Skeletal muscle cell (primary cell): Measurements from ENCODE around the gene TMEM143.
"Not testable (repeated sequence)": the region's sequence is repeated elsewhere in the genome, so short reads cannot be mapped to it uniquely, and the experiment has no call there.

ENCODE experiments used
- DNase-seq: peaks from one replicate; pipeline ENCODE4 v3.0.0-alpha.2; 2010; ENCODE audit warnings: low read depth
- H3K4me3 ChIP-seq: 2 replicates; pipeline ENCODE4 v1.5.1; 2011; ENCODE audit warnings: low read depth, mild to moderate bottlenecking, control low read depth, low read length, moderate library complexity

TMEM143 gene

GRCh38 chr19:48303866-48304265, 59.9 kb downstream of the TMEM143 start:
- no peak overlapping the region for H3K4me3 ChIP-seq
- DNase-seq, result no peak

- DNase-seq, result no peak
- H3K4me3 ChIP-seq, result no peak overlapping the region
Measured at GRCh38 chr19:48303367-48303766, 60.4 kb downstream of the TMEM143 start.

GRCh38 chr19:48302600-48302959, 61.2 kb downstream of the TMEM143 start:
- H3K4me3 ChIP-seq, result no peak overlapping the region
- no peak for DNase-seq

- no peak for DNase-seq
- no peak overlapping the region for H3K4me3 ChIP-seq
Measured at GRCh38 chr19:48301886-48302599, 61.7 kb downstream of the TMEM143 start.

- DNase-seq, result no peak
- H3K4me3 ChIP-seq, result no peak overlapping the region
Measured at GRCh38 chr19:48297975-48298374, 65.8 kb downstream of the TMEM143 start.

GRCh38 chr19:48296963-48297734, 66.6 kb downstream of the TMEM143 start:
- DNase-seq, result no peak
- H3K4me3 ChIP-seq, result no peak overlapping the region

- no peak for DNase-seq
Measured at GRCh38 chr19:48295458-48295857, 68.3 kb downstream of the TMEM143 start.

GRCh38 chr19:48292798-48293197, 70.9 kb downstream of the TMEM143 start:
- DNase-seq, result no peak
- no peak overlapping the region for H3K4me3 ChIP-seq

More at GRCh38 chr19:48295458-48295857, 68.3 kb downstream of the TMEM143 start:
- no peak overlapping the region for H3K4me3 ChIP-seq

GRCh38 chr19:48291489-48291815, 72.3 kb downstream of the TMEM143 start:
- H3K4me3 ChIP-seq, DNase-seq: not testable (repeated sequence)

- no peak for DNase-seq
- peak overlapping the region; percentile 53 for H3K4me3 ChIP-seq
Measured at GRCh38 chr19:48290771-48291488, 72.8 kb downstream of the TMEM143 start.

GRCh38 chr19:48290401-48290770, 73.4 kb downstream of the TMEM143 start:
- peak overlapping the region; percentile 53 for H3K4me3 ChIP-seq
- no peak for DNase-seq

- DNase-seq, result no peak
- no peak overlapping the region for H3K4me3 ChIP-seq
Measured at GRCh38 chr19:48287748-48288147, 76.0 kb downstream of the TMEM143 start.

GRCh38 chr19:48284896-48285295, 78.8 kb downstream of the TMEM143 start:
- no peak for DNase-seq
- H3K4me3 ChIP-seq, result no peak overlapping the region

- no peak overlapping the region for H3K4me3 ChIP-seq
- peak; percentile 73 for DNase-seq
Measured at GRCh38 chr19:48283908-48284307, 79.8 kb downstream of the TMEM143 start.
